Left renal cortex interstitium (tissue), 4 donors: ENCODE results near the gene ZNF280A. TPM values are rescaled to one million over a fixed set of nuclear protein-coding genes. Genes with fewer than 3 reads are reported as not detected.

Source experiments
- DNase-seq, 4 donors: peaks; one replicate each; pipeline ENCODE4 v3.0.0-alpha.2; 2013; ENCODE audit warnings: low read depth in 4 of 4, low spot score in 2 of 4, missing footprints in 1 of 4
- polyA plus RNA-seq, 4 donors: library from polyadenylated mRNA; unstranded; fragments of 120-200 nt; gene quantifications; one replicate each; pipeline ENCODE4 v1.2.1, GENCODE V29; 2013; ENCODE audit not compliant: insufficient read length in 4 of 4

The ZNF280A gene
- polyA plus RNA-seq = not detected

DNA sequence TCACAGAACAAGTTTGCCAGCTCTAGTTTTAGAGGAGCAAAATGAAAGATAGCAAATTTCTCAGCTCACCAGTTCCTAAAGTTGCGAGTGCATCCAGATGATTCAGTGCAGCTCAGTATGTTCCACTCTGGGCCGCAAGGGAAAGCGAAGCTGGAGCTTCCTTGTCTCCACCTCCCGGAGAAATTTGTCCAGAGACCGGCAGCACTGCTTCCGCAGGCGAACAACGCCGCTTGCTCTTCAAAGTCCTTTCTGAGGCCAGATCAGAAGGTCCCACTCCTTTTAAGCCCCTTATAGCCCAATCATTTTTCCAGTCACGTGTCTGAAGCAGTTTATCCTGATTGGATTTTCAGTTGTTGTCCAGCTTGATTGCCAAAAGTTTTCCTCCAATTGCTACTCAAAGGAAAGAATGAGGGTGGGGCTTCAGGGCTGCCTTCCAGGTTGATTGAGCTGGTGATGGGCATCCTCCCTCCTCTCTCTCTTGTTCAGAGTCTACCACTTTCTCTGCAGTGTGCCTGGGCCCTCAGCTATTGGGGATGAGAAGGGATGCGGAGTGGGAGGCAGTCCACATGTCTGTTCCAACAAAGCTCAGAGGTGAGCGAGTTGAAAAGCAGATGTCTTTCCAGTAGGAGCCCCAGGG, at the start of gene ZNF280A:
Gene ZNF280A, minus strand, starts transcription at position 251 of the 637 bp plus-strand sequence. CDS start 4,640 bp downstream, outside the sequence.
- no peak for DNase-seq

DNA sequence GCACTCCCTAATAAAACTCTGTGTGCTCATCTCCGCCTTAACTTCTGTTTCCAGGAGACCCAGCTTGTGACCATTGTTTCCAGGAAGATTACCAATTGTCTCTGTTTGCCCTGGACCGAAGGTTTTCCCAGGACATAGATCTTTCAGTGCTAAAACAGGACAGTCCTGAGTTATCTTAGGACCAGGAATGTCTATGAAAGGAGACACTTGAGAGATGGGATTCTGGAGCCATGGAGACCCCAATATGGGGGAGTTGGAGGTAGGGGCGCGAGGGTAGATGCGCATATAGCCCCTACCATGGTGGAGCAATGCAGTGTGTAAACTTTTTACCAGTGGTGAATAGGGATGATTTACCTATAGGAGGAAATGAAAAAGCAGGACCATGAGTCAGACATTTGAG, 49.1 kb upstream of the ZNF280A start:
- no peak for DNase-seq

DNA sequence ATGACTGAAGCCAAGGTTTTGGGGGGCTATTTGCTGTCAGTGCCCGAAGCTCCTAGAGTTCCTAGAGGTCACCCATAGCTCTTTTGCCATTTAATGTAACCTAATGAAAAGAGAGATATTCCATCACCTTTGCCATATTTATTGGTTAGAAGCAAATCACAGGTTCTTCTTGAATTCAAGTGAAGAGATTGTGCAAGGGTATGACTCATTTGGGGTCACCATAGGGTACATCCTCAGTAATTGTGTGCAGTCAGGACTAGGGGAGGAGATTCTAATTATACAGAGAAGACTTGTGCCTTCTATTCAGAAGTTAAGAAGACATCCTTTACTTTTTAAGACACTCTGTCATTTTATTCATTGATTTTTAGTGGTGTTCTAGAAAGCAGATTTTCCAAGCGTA, 45.9 kb upstream of the ZNF280A start:
- no peak for DNase-seq

DNA sequence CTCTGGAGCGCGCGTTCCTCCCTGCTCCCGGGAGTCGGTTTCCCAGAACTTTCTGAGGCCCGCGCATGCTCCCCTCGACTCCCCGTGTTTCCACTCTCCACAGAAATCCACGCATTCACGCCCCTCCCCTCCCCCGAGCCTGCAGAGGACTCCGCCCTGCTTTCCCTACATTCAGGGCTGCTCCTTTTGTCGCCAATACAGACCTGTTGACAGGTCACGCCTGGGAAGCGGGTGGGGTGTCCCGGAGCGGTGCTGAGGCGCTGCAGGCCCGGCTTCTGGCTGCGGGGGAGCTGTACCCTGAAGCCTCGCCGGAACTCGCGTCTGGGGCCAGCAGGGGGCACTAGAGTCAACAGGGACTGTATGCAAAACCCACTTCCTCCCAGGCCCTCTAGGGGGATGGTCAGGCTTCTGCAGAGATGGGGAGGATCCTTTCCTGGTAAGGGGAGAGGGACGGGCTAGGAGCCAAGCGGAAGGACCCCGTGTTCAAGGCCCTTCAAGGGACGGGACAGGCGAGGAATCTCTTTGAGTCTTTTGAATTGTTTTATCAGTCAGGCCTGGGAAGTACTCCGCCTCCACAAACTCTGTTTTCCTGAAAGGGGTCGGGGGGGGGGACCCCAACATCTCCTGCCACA, 39.0 kb upstream of the ZNF280A start, which contains the start of gene PRAME:
Gene PRAME, minus strand, starts transcription at position 294 of the 632 bp plus-strand sequence. CDS start 2,433 bp downstream, outside the sequence.
- peak in 1 of 4 donors; percentile 16 for DNase-seq

DNA sequence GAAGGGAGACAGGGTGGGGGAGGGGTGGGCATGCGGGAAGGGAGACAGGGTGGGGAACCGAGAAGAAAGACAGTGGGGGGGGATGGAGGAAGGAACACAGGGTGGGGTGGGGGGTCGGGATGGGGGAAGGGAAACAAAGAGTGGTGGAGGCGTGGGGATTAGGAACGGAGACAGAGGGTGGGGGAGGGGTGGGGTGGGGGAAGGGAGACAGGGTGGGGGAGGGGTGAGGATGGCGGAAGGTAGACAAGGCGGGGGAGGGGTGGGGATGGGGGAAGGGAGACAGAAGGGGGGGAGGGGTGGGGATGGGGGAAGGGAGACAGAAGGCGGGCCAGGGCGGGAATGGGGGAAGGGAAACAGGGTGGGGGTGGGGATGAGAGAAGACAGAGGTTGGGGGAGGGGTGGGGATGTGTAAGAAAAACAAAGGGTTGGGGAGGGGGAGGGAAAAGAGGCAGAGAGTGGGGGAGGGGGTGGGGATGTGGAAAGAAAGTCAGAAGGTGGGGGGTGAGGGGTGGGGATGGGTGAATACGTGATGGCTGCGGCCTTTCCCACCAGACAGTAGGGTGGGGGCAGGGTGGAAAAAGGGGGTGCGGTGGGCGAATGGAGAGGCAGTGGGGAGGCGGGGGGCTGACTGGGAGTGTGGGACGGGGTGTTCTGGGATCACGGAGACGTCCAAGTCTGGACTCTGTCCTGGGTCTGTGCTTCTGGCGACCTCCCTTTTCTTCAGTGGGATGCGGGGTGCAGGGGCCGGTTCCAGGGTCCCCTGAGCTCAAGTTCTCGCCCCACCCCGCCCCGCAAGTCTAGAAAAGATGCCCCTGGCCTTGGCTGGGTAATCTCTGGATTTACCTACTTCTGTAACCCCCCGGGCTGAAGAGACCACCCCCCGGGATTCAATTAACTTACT, 38.3 kb upstream of the ZNF280A start:
- no peak for DNase-seq

GRCh38 chr22:22556995-22557925, 37.2 kb upstream of the ZNF280A start:
- DNase-seq = no peak

DNA sequence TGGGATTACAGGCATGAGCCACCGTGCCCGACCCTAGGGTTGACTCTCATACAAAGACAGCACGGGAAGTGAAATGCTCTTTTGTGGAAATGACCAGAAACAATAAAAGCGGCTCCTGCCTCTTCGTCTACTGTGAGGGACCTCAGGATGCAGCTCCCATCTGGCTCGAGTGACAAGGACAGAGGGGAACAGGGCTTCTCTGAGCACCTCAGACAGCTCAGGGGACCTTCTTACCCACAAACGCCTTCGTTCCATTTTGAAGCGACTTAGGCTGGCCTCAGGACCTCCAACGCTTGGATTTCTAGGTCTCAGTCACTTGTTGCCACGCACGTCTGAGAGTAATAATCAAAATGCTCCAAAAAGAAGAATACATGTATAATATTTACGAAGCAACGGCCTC, 36.5 kb upstream of the ZNF280A start:
- DNase-seq = no peak

GRCh38 chr22:22555596-22555995, 35.5 kb upstream of the ZNF280A start:
- DNase-seq = no peak

- no peak for DNase-seq
Observed at GRCh38 chr22:22554587-22555284, 34.7 kb upstream of the ZNF280A start.

GRCh38 chr22:22553735-22554586, 33.9 kb upstream of the ZNF280A start:
- no peak for DNase-seq

- no peak for DNase-seq
Observed at GRCh38 chr22:22553141-22553540, 33.1 kb upstream of the ZNF280A start.

DNA sequence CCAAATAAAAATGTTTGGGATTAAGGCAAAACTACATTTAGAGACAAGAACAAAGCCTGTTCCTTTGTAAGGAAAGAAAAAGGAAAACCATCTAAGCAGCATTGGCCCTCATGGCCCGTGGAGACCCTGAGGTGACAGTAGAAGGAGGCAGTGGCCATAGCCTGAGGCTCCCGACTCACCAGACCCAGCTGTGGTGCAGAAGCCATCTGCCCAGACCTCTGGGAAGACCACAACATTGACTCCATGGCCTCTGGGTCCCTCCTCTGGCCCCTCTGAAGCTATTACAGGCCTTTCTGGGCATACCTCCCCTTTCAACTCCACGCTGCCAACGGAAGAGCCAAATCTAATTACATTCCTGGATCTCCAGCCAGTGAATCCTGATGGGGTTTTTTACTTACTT, 32.6 kb upstream of the ZNF280A start:
- no peak for DNase-seq

GRCh38 chr22:22550789-22551434, 30.8 kb upstream of the ZNF280A start:
- no peak for DNase-seq

GRCh38 chr22:22548910-22549309, 28.8 kb upstream of the ZNF280A start:
- DNase-seq = no peak

GRCh38 chr22:22548317-22548716, 28.2 kb upstream of the ZNF280A start:
- DNase-seq = no peak

GRCh38 chr22:22547692-22548300, 27.7 kb upstream of the ZNF280A start:
- DNase-seq = no peak

DNA sequence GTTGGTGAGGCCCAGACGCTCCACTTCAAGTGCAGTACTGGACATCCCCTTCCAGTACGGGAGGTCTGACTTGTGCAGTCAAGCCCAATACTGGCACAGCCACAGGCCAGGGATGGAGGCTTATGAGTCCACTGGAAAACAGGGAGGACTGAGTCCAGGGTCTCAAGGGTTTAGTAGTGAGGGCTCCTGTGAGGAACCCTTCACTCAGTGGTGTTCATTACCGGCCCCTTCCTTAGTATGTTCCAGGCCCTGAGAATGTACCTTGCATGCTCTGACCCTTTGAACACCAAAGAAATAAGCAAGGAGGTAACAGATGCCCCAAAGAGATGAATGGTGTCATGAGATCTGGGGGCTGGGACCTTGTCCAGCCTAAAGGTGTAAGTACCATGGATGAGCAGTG, 27.2 kb upstream of the ZNF280A start:
- no peak for DNase-seq

GRCh38 chr22:22546490-22546889, 26.4 kb upstream of the ZNF280A start:
- DNase-seq = no peak
